HL-60/S4 (cell line): ENCODE measurements around the gene TMSB4X.
"Not testable (repeated sequence)": the region's sequence is repeated elsewhere in the genome, so short reads cannot be mapped to it uniquely, and the experiment has no call there.

ENCODE experiments used
- in situ Hi-C: fragments of 300-500 bp; cut with MboI; formaldehyde crosslinking; loops from 2 replicates; pipeline ENCODE4 v1.14.3; 2022; ENCODE audit warnings: low sequenced_read_pairs

The TMSB4X gene

DNA sequence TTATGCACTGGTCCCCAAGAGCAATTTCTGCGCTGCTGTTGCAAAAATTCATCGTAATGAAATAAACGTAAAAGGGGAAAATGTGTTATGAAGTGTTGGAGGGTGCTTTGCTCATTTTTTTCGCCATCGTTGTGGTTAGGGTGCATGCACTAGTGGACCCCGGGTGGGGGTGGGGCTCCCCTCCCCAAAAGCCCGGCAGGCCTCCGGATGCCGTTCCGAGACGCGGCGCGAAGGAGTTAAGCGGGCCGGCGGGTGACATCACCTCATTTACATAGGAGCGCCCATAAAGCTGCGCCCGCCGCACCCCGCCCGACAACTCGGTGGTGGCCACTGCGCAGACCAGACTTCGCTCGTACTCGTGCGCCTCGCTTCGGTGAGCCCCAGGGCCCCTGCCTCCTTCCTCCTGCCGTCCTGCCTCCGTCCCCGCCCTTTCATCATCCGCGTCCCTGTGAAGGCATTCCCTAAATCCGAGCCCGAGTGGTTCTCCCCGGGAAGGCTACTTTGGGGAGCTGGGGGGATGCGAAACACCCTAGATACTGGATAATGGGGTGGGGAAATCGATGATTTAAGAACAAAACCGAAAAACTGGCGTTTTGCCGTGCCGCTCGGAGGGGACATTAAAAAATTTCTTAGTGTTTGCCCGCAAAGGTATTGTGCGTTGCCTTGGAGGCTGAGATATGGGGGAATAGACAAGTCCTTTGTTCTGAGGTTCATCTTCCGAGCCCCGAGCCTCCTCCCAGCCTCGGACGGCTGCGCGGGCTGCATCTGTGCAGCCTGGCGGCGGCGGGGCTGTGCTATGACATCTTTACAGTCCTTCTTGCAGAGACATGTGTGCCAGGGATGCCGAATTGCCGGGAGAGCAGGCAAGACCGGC lies at the start of gene TMSB4X:
Gene TMSB4X (plus strand): TSS at position 315 of the 874 bp plus-strand sequence.
- in situ Hi-C loops = loop anchor here (25.0 kb wide), 2 partner anchors 112 to 512 kb away; no protein-coding TSS in a partner anchor

DNA sequence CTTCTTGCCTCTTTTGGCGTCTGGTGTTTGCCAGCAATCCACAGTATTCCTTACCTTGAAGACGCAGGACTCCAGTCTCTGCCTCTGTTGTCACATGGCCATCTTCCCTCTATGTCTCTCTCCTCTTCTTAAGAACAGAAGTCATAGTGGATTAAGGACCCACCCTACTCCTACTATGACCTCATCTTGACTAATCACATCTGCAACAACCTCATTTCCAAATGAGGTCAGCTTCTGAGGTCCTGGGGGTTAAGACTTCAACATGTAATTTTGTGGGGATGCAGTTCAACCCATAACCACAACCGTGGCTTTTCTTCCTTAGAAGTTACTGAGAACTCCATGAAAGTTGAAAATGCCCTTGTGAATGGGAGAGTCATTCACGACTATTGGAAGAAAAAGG lies 45.2 kb upstream of the TMSB4X start:
- in situ Hi-C loops = no loop called here

DNA sequence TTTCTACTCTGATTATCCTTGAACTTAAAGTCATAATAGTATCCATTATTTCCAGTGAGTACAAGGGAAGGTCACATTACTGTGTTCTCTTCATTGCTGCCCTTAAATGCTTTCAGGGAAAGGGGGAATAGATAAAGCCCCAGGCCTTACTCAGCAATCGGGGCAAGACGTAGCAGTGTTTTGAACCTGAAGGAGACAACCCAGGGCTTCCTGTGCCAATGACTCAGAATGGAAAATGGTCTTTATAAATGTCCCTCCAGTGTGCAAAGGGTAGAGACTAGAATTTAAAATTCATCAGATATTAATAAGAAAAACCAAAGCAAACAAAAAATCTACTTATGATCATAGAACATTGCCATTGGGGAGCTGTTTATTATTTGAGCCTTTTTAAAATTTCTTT lies 44.8 kb upstream of the TMSB4X start:
- in situ Hi-C loops = no loop called here

DNA sequence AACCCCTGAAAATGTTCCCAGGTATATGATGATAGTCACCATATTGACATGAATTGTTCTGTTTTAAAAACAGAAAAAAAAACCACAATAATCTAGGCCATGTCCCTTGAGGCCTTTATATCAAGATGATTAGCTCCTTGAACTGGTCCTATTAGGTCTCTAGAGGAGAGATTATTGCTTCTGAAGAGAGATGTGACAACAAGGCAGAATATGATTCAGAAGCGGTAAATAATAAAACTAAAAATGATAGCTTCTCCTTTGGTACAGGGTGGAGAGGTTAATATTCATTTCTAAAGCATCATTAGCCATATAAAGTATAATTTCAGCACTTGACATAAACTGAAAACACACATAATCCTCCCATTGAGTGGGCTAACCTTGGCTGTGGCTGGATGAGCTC lies 42.7 kb upstream of the TMSB4X start:
- in situ Hi-C loops = no loop called here

DNA sequence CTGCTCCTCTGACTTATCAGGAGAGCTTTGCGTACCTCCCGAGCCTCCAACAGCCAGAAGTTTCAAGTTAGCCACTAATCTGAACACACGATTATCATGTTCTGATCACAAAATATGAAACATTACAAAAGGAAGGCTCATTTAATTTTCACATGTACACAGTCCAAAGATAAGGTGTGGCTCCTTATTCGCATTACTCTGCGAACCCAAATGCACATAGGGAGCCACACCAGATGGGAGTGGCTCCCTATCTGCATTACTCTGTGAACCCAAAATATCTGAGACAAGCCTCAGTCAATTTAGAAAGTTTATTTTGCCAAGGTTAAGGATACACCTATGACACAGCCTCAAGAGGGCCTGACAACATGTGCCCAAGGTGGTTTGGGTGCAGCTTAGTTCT lies 40.1 kb upstream of the TMSB4X start:
- in situ Hi-C loops = no loop called here

DNA sequence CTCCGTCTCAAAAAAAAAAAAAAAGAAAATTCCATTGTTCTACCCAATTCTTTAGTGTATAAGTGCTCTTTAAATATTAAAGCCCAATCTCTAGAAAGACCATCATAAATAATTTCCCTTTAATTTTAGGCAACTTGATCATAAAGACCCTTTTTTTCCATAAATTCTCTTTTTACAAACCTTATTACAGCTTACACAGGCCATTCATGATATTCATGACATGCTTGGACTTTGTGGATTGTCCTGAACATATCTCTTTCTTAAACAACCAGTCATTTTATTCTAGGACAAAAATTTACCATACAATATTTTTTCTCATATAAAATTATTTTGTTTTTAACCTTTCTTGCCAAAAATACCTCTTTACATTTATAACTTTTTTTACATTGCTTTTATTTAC lies 38.0 kb upstream of the TMSB4X start:
- in situ Hi-C loops = no loop called here

DNA sequence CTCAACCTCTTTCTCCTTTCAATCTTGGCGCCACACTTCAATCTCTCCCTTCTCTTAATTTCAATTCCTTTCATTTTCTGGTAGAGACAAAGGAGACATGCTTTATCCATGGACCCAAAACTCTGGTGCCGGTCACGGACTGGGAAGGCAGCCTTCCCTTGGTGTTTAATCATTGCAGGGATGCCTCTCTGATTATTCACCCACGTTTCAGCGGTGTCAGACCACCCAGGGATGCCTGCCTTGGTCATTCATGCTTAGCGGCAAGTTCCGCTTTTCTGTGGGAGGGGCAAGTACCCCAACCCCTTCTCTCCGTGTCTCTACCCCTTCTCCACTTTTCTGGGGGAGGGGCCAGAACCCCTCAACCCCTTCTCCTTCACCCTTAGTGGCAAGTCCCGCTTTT lies 34.4 kb upstream of the TMSB4X start:
- in situ Hi-C loops = not testable (repeated sequence)

DNA sequence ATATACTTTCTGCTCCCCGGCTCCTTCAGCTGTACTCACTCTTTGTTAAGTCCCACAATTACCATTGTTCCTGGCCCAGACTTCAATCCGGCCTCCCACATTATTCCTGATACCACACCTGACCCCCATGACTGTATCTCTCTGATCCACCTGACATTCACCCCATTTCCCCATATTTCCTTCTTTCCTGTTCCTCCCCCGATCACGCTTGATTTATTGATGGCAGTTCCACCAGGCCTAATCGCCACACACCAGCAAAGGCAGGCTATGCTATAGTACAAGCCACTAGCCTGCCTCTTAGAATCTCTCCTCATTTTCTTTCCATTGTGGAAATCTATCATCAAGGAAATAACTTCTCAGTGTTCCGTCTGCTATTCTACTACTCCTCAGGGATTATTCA lies 31.3 kb upstream of the TMSB4X start:
- in situ Hi-C loops = not testable (repeated sequence)

DNA sequence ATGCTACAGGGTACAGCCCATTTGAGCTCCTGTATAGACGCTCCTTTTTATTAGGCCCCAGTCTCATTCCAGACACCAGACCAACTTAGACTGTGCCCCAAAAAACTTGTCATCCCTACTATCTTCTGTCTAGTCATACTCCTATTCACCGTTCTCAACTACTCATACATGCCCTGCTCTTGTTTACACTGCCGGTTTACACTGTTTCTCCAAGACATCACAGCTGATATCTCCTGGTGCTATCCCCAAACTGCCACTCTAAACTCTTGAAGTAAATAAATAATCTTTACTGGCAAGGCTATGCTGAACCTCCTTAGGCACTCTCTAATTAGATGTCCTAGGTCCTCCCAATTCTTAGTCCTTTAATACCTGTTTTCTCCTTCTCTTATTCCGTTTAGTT lies 30.5 kb upstream of the TMSB4X start:
- in situ Hi-C loops = not testable (repeated sequence)

DNA sequence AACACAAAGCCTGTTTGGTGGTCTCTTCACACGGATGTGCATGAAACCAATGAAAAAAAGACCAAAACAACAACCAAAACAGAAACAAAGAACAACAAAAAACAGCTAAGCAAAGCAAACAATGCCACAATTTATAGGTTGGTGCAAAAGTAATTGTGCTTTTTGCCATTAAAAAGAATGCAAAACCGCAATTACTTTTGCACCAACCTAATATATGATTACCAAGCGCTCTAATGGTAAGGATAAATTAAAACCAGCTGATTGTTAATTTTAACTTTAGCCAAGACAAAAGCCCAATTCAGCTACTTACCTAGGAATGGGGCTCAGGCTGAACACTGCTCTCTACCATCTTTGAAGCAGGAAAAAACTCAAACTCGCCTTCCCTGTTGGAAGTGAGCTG lies 29.4 kb upstream of the TMSB4X start:
- in situ Hi-C loops = no loop called here

DNA sequence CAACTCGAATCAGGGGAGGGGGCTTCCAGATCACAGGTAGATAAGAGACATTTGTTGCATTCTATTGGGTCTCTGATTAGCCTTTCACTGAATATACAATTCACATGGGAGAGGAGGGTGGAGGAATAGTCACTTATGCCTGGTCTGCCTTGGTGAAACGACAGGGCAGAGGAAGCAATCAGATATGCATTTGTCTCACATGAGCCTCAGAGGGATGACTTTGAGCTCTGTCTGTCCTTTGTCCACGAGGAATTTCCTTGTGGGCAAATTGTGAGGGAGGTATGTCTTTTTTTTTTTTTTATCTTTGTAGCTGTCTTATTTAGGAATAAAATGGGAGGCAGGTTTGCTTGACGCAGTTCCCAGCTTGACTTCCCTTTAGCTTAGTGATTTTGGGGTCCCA lies 28.5 kb upstream of the TMSB4X start:
- in situ Hi-C loops = no loop called here

DNA sequence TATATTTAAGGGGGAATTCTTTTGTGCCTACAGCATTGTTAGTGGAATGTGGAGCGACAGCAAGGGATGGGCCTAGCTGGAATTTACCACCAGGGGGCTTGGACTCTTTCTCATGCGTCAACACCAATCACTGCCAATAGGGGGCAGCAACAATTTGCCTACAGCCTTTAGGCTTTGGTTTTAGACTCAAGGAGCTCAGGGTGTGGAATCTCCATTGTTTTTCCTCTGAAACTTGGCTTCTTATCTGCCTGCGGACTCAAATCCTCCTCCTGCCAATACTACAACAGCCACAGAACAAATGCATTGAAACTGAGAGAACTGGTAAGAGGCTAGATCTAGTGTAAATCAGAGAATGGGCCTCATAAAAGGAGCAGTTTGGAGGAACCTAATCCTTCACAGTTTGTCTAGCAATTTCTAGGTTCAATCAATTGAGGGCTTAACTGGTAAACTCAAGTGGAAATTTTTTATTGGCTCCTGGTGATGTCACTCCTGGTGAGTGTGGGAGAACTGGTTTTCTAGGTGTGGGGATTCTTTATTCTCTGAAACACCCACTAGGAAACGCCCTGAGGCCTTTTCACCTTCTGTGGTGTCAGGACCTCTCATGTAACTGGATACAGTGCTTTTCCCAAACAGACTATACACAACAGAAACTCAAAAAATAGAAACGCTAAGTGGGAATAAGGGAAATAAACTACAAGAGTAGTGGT lies 27.9 kb upstream of the TMSB4X start:
- in situ Hi-C loops = no loop called here

DNA sequence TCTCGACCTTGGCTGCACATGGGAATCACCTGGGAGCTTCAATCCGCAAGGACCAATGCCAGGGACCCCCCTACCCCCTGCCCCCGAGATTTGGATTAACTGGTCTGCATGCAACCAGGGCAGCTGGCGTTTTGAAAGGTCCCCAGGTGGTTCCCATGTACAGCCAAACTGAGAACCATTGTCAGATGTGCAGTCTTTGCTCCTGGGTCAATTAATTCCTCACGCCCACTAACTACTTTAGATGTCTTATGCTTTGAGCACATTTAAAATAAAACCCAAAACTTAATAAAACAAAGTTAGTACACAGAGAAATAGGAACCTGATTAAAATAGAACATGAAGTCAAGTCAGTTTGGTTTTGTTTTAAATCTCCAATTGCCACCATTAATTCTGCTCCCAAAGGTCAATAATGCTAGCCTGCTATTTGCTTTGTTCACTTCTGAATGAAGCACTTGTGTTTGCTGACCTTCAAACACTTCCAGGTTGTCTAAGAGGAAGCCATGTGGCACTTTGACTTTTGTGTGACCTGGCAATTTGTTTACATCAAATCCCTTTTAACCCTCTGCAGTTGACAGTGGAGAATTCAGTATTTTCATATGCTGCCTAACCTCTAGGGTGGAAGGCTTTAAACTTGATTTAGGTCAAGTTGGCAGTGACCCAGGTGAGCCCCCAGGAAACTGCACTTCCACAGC lies 27.2 kb upstream of the TMSB4X start:
- in situ Hi-C loops = no loop called here

DNA sequence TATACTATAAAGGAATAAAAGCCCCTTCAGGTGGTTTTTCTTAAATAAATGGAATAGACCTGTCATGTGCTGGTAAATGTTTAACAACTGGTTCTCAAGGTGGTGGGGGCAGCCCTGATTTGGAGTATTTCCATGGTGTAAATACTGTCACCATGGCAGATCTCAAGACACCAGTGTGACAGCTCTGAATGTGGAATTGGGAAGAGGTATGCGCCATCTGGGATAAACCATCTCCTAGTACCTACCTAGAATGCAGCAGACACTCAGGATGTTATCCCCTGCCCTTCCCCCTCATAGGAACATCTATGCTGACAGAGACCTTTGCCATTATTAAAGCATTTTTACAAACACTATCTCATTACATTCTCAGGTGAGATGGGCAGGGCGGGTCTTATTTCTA lies 26.4 kb upstream of the TMSB4X start:
- in situ Hi-C loops = no loop called here

DNA sequence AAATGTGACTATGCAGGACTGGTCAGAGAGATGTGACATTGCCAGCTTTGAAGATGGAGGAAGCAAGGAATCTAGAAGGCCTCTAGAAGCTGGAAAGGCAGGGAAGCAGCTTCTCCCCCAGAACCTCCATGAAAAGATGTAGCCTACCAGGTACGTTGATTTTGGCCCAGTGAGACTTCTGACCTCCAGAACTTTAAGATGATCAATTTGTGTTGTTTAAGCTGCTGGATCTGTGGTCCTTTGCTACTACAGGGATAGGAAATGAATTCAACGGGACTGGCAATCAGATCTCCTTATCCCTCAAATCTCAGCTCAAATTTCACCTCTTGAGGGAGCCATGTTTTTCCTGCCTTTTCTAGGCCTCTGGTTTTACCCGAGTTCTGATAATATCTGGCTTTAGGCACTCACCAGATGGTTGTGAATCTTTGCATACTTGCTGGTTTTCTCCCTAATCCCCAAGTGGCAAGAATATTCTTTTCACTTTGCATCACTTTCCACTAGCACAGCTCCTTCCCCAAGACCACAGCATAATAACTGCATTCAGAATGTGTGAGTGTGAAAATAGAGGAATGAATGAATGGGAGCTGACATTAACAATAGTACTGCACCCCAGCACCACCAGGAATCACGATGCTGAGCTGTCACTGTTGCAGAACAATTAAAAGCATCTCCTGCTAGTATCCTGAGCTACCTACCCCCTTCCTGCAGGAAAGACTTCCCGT lies 25.5 kb upstream of the TMSB4X start:
- in situ Hi-C loops = no loop called here

DNA sequence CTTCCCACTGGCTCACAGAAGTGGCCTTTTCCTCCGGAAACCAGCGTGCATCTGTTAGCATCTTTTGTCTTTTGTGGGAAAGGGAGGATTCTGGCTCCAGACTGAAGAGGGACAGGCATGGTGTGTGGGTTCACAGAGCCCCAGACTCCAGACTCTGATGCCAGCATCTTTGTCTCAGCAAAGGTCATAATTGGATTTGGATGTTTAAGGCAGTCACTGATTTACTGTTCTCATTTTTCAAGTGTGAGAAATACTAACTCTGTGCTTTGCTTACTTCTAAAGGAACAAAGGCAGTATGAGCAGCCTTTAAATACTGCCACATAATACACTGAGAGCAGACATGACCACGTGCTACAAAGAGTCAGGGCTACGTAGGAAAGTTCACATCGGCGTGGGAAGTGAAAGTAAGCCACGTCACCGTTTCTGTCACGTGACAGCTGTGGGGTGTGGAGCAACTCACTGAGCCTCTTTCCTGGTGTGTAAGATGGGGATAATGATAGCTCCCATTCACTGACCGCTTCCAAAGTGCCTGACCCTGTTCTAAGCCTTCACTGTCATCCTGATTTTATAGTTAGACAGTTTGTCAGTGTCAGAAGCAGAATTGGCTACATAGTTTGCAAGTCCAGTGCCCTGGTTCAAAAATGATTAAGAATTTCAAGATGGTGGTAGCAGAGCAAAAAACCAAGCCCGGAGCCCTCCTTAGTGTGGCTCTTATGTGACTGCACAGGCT lies 24.8 kb upstream of the TMSB4X start:
- in situ Hi-C loops = loop anchor here (25.0 kb wide), 1 partner anchor 537 kb away; no protein-coding TSS in a partner anchor

DNA sequence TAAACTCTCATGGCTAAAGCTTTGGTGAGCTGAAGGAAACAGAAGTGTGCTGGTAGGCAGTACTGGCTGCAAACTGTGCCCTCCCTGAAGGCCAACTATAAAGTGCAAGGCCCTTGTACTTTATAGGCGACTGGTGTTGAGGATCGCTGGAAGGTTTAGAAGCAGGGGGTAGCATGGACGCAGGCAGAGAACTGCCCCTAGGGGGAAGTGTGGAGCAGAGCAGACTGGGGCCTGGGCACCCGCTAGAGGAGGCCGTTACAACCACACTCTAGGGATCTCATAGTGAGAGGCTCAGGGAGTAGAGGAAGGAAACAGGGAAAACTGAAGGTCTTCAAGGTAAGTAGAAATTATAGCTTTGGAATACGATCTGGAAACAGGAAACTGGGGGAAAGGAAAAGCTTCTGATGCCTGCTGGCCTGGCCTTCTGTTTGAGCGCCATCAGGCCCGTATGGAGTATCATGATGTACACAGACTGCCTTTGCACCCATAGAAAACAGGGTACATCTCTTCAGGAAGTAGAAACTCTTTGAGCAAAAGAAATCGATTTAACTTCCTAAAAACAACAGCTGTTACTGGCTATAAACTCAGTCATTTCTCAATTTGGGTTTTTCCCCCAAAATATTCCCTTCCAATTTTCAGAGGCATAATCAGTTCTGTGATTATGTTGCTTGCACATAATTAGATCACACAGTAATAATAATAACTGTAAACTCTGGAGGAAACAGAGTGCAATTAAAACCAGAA lies 23.9 kb upstream of the TMSB4X start:
- in situ Hi-C loops = loop anchor here (25.0 kb wide), 1 partner anchor 536 kb away; no protein-coding TSS in a partner anchor

DNA sequence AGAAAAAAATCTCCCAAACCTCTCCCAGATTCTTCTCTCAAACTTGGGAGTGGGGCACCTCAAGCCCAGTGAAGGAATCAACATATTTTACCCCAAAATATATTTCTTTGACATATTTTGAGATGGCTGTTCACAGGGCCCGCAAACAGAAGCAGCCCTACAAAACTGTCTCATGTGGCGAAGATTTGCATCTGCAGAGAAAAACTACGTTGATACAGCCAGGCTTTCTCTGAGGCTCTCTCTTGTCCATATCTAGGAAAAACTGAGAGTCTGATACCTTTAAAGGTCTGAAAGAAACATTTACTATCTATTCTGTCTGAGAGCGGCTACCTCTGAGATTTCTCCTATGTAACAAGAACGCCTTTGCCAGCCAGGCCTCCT lies 23.3 kb upstream of the TMSB4X start:
- in situ Hi-C loops = loop anchor here (25.0 kb wide), 1 partner anchor 536 kb away; no protein-coding TSS in a partner anchor

DNA sequence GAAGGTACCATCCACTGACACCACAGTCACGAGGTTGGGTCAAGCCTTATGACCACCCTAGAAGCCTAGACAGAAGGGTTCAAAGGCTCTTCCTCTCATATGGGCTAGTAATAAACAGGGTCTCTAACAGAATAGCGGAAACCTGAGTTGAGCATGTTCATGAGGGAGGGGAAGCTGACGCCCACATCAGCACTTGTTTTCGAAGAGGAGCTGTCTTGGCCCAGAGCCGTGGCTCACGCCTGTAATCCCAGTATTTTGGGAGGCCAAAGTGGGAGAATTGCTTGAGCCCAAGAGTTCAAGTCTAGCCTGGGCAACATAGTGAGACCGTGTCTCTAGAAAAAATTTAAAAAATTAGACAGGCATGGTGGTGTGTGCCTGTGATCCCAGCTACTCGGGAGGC lies 21.5 kb upstream of the TMSB4X start:
- in situ Hi-C loops = loop anchor here (25.0 kb wide), 1 partner anchor 534 kb away; no protein-coding TSS in a partner anchor
